ENCODE measurements around the gene HEXD.

DNA sequence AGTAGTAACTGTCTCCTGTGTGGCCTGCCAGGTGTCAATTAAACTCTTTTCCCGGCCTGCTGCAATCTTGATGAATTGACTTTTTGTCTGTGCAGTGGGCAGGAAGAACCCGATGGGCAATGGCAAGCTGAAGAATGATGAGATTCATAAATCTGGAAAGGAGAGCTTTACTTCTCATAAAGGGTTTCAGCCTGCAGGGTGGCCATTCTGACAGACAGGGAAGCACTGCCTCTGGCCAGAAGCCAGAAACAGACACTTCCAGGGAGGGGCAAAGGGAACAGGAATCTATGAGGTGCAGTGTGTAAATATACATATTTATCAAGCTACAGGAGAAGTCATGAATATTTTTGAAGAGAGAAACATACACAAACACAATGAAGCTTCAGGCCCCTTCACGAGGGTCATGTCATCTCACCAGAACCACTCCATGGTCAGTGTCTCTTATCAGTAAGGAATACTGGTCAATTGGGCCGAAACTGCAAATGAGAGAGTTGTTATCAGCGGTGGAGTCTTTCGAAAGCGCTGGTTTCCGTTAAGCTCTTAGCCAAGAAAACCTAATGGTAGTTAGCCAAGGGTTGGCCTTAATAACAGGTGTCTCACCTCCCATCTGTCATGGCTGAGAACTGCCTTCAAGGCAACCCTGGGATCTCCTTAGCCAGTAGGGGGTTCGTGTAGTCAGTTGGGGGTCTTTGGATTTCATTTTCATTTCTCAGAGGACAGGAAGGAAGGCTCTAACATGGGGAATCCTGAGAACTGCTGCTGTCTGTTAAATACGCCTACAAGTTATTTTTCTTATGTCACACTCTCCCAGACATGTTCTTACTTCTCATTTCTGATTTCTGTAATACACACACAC lies 39.2 kb downstream of the HEXD start:
- no peak for TF ChIP-seq PATZ1 (tag by site-specific recombination; IDR thresholded peaks at IDR 0.05)
- no peak for TF ChIP-seq ZNF792 (tag by site-specific recombination; IDR thresholded peaks at IDR 0.05)
- TF ChIP-seq GFI1B (tag by site-specific recombination; IDR thresholded peaks at IDR 0.05), result no peak
- TF ChIP-seq, protein P1, sequence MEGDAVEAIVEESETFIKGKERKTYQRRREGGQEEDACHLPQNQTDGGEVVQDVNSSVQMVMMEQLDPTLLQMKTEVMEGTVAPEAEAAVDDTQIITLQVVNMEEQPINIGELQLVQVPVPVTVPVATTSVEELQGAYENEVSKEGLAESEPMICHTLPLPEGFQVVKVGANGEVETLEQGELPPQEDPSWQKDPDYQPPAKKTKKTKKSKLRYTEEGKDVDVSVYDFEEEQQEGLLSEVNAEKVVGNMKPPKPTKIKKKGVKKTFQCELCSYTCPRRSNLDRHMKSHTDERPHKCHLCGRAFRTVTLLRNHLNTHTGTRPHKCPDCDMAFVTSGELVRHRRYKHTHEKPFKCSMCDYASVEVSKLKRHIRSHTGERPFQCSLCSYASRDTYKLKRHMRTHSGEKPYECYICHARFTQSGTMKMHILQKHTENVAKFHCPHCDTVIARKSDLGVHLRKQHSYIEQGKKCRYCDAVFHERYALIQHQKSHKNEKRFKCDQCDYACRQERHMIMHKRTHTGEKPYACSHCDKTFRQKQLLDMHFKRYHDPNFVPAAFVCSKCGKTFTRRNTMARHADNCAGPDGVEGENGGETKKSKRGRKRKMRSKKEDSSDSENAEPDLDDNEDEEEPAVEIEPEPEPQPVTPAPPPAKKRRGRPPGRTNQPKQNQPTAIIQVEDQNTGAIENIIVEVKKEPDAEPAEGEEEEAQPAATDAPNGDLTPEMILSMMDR (tag by site-specific recombination; IDR thresholded peaks at IDR 0.05), result no peak
- TF ChIP-seq, protein P2, sequence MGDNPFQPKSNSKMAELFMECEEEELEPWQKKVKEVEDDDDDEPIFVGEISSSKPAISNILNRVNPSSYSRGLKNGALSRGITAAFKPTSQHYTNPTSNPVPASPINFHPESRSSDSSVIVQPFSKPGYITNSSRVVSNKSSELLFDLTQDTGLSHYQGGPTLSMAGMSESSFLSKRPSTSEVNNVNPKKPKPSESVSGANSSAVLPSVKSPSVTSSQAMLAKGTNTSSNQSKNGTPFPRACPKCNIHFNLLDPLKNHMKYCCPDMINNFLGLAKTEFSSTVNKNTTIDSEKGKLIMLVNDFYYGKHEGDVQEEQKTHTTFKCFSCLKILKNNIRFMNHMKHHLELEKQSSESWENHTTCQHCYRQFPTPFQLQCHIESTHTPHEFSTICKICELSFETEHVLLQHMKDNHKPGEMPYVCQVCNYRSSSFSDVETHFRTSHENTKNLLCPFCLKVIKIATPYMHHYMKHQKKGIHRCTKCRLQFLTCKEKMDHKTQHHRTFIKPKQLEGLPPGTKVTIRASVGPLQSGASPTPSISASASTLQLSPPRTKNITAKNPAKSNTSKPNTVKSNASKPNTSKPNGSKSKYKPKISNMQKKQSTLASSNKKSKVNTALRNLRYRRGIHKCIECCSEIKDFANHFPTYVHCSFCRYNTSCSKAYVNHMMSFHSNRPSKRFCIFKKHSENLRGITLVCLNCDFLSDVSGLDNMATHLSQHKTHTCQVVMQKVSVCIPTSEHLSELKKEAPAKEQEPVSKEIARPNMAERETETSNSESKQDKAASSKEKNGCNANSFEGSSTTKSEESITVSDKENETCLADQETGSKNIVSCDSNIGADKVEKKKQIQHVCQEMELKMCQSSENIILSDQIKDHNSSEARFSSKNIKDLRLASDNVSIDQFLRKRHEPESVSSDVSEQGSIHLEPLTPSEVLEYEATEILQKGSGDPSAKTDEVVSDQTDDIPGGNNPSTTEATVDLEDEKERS (tag by site-specific recombination; IDR thresholded peaks at IDR 0.05), result no peak
- no peak for TF ChIP-seq ZNF768 (tag by site-specific recombination; IDR thresholded peaks at IDR 0.05)
- no peak for TF ChIP-seq ZNF24 (tag by site-specific recombination; IDR thresholded peaks at IDR 0.05)
- TF ChIP-seq YY1 (tag by site-specific recombination; IDR thresholded peaks at IDR 0.05), result no peak
